ENCODE results near the gene ACAP3.

The ACAP3 gene

DNA sequence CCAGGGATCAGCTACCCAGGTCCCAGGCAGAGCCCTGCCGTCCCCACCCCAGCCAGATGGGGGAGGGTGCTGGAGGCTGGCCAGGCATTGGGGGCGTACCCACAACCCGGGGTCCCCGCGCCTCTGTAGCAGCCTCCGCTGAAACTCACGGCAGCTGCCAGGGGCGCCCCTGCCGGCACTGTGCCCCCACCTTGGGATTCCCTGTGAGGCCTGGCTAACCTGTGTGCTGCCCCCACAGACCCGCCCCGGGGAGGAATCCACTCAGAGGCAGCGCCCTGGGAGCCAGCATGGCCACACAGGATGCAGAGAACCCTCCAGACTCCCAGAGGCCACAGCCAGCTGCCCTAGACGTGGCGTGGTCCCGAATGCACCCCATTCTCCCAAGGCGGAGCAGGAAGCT is 37.7 kb upstream of the ACAP3 start:
- DNase-seq (ENCODE audit: low spot score) = no peak

DNA sequence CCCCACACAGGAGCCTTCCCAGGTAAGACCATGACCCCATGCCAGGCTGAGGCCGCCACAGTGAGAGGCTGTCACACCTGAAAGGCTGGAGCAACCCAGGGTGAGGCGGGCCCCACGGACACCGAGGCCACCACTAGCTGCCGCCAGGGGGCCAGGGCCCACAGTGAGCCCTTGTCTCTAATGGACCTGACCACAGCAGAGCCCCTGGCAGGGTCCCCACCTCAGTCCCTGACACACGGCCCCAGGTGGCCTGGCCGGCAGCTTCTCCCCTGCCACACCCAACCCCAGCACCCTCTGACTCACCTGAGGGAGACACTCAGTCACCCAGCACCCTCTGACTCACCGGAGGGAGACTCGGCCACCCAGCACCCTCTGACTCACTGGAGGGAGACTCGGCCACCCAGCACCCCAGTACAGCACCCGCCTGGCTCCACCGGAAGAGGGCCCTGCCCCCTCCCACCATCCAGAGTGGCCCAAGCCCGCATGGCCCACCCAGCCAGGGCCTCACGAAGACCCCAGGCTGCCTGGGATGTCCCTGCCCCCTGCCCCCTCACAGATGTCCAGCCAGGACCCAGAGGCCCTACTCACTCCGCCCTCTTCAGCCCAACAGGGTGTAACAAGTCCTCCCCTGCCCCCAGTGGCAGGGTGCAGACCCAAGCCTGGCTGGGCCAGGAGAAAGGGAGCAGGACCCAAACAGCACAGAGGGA is 37.1 kb upstream of the ACAP3 start:
- no peak for DNase-seq (ENCODE audit: low spot score)

DNA sequence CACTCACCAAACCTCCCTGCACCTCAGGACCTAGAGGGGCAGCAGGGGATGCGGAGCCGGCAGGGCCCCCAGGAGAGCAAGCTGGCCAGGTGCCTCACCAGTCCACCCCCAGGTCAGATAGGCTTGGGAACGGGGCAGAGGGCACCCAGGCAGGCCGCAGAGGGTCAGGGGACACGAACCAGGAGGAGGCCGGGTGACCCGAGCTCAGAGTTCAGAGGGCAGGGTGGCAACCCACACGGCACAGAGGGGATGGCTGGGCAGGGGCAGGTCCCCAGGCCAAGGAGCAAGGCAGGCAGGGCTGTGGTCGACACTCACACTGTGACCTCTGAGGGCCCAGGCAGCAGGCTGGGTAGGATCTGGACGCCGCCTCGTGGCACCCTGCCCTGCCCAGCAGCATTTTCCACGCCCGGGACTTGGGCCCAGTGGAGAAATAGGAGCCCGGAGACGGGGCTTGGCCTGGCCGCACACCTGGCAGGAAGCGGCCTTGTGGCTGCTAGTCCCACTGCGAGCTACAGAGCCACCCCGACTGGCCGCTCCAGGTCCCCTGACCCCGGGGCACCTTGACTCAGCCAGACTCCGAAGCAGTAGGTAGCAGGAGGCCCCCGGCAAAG is 36.2 kb upstream of the ACAP3 start:
- no peak for DNase-seq (ENCODE audit: low spot score)

DNA sequence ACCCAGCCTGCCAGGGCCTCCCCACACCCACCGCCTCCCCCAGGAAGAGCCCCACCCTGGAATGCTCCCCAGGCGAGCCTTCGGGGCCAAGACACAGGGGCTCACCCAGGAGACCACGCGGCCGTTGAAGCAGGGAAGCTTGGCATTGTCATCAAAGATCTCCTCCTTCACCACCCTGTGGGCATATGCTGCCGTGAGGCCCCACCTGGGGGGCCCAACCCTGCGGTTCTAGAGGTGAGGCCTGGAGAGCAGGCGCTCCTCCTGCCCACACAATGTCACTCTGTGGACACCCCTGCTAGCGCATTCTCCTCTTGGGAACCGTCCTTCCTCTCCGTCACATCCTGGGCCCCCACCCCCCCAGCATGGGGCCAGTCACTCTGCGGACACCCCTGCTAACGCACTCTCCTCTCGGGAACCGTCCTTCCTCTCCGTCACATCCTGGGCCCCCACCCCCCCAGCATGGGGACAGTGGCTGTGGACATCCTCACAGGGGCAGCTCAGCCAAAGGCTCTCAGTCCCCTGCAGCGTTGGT is 34.9 kb upstream of the ACAP3 start:
- DNase-seq (ENCODE audit: low spot score) = no peak

GRCh38 chr1:1342061-1342562 is 34.4 kb upstream of the ACAP3 start:
- no peak for DNase-seq (ENCODE audit: low spot score)

- no peak for DNase-seq (ENCODE audit: low spot score)
Observed at GRCh38 chr1:1341549-1342021, 33.9 kb upstream of the ACAP3 start.

- DNase-seq (ENCODE audit: low spot score) = no peak
Observed at GRCh38 chr1:1340791-1341548, 33.2 kb upstream of the ACAP3 start.

- DNase-seq (ENCODE audit: low spot score) = no peak
Observed at GRCh38 chr1:1340185-1340584, 32.5 kb upstream of the ACAP3 start.

- no peak for DNase-seq (ENCODE audit: low spot score)
Observed at GRCh38 chr1:1338278-1338677, 30.5 kb upstream of the ACAP3 start.

DNA sequence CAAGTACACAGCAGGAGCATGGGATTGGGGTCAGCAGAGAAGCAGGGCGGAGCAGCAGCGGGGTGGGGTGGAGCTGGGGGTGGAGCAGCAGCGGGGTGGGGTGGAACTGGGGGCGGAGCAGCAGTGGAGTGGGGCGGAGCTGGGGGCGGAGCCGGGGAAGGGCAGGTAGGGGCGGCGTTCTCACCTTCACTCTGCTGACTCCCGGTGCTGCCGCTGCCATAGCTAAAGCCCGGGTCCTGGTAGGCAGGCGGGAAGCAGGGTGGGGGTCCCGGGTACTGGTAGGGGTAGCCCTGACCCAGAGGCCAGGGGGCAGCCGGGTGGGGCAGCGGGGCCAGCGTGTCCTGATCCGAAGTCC is 30.0 kb upstream of the ACAP3 start:
- peak; percentile 74 for DNase-seq (ENCODE audit: low spot score)

GRCh38 chr1:1336931-1337792 is 29.4 kb upstream of the ACAP3 start:
- no peak for DNase-seq (ENCODE audit: low spot score)

- no peak for DNase-seq (ENCODE audit: low spot score)
Observed at GRCh38 chr1:1336446-1336845, 28.7 kb upstream of the ACAP3 start.

- no peak for DNase-seq (ENCODE audit: low spot score)
Observed at GRCh38 chr1:1335792-1336248, 28.1 kb upstream of the ACAP3 start.

GRCh38 chr1:1335283-1335682 is 27.6 kb upstream of the ACAP3 start:
- no peak for DNase-seq (ENCODE audit: low spot score)

DNA sequence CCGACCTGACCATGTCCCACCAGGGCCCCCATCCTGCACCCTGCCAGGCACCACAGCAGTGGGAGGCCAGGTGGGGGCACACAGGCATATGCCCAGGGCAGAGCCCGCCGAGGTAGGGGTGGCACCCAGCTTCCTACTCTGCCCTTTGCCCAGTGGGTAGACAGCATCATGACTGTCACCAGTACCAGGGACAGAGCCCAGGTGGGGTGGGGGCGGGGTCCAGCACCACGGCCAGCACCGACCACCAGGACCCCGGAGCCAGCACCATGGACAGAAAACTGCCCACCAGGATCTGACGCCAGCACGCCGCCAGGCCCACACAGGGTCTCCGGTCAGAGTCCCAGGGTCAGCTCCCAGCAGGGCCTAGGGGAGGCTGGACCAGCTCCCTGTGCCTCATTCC is 27.1 kb upstream of the ACAP3 start:
- DNase-seq (ENCODE audit: low spot score) = no peak

- no peak for DNase-seq (ENCODE audit: low spot score)
Observed at GRCh38 chr1:1333551-1334241, 26.0 kb upstream of the ACAP3 start.

DNA sequence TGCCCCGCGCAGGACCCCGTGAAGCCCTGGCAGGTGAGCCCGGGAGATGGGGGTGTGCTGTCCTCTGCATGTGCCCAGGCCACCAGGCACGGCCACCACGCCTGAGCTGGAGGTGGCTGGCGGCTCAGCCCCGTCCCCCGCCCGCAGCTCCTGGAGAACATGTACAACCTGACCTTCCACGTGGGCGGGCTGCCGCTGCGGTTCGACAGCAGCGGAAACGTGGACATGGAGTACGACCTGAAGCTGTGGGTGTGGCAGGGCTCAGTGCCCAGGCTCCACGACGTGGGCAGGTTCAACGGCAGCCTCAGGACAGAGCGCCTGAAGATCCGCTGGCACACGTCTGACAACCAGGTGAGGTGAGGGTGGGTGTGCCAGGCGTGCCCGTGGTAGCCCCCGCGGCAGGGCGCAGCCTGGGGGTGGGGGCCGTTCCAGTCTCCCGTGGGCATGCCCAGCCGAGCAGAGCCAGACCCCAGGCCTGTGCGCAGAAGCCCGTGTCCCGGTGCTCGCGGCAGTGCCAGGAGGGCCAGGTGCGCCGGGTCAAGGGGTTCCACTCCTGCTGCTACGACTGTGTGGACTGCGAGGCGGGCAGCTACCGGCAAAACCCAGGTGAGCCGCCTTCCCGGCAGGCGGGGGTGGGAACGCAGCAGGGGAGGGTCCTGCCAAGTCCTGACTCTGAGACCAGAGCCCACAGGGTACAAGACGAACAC is 25.2 kb upstream of the ACAP3 start:
- DNase-seq (ENCODE audit: low spot score) = no peak

GRCh38 chr1:1332031-1332755 is 24.5 kb upstream of the ACAP3 start:
- DNase-seq (ENCODE audit: low spot score) = no peak

DNA sequence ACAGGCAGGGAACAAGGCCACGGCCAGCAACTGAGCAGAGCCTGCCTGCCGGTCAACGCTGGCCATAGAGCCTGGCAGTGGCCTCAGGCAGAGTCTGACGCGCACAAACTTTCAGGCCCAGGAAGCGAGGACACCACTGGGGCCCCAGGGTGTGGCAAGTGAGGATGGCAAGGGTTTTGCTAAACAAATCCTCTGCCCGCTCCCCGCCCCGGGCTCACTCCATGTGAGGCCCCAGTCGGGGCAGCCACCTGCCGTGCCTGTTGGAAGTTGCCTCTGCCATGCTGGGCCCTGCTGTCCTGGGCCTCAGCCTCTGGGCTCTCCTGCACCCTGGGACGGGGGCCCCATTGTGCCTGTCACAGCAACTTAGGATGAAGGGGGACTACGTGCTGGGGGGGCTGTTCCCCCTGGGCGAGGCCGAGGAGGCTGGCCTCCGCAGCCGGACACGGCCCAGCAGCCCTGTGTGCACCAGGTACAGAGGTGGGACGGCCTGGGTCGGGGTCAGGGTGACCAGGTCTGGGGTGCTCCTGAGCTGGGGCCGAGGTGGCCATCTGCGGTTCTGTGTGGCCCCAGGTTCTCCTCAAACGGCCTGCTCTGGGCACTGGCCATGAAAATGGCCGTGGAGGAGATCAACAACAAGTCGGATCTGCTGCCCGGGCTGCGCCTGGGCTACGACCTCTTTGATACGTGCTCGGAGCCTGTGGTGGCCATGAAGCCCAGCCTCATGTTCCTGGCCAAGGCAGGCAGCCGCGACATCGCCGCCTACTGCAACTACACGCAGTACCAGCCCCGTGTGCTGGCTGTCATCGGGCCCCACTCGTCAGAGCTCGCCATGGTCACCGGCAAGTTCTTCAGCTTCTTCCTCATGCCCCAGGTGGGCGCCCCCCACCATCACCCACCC is 23.6 kb upstream of the ACAP3 start, which contains the start of gene TAS1R3:
Gene TAS1R3, plus strand, starts transcription at position 213 of the 898 bp plus-strand sequence. Its CDS starts 66 bp downstream, at position 279.
- peak; percentile 53 for DNase-seq (ENCODE audit: low spot score)

All from germinal center (tissue), 1 donor.